GM21576 (cell line): Measurements from ENCODE around the gene IREB2.

ENCODE experiments used
- ATAC-seq: cut with Tn5 transposase; IDR thresholded peaks from one replicate; pipeline ENCODE4 v1.9.1; 2021; ENCODE audit warnings: mild to moderate bottlenecking, moderate library complexity; ENCODE audit not compliant: unreplicated experiment

The IREB2 gene

GRCh38 chr15:78406016-78406585 lies 31.9 kb upstream of the IREB2 start:
- no peak for ATAC-seq

- ATAC-seq = no peak
These were observed 30.2 kb upstream of the IREB2 start for GRCh38 chr15:78407608-78408354.

GRCh38 chr15:78408355-78408640 lies 29.7 kb upstream of the IREB2 start:
- ATAC-seq = no peak

- ATAC-seq = no peak
These were observed 29.1 kb upstream of the IREB2 start for GRCh38 chr15:78408961-78409360.

- no peak for ATAC-seq
These were observed 27.0 kb upstream of the IREB2 start for GRCh38 chr15:78411061-78411460.

GRCh38 chr15:78414621-78415250 lies 23.3 kb upstream of the IREB2 start:
- no peak for ATAC-seq

- ATAC-seq = no peak
These were observed 22.7 kb upstream of the IREB2 start for GRCh38 chr15:78415284-78415683.

- no peak for ATAC-seq
These were observed 20.0 kb upstream of the IREB2 start for GRCh38 chr15:78417754-78418630.

GRCh38 chr15:78418686-78419085 lies 19.3 kb upstream of the IREB2 start:
- ATAC-seq = no peak

- no peak for ATAC-seq
These were observed 18.6 kb upstream of the IREB2 start for GRCh38 chr15:78419367-78419766.

- no peak for ATAC-seq
These were observed 17.8 kb upstream of the IREB2 start for GRCh38 chr15:78420220-78420619.

- ATAC-seq = no peak
These were observed 17.2 kb upstream of the IREB2 start for GRCh38 chr15:78420766-78421165.

GRCh38 chr15:78421238-78421965 lies 16.6 kb upstream of the IREB2 start:
- ATAC-seq = no peak

GRCh38 chr15:78422571-78423340 lies 15.3 kb upstream of the IREB2 start:
- no peak for ATAC-seq

- ATAC-seq = no peak
These were observed 13.3 kb upstream of the IREB2 start for GRCh38 chr15:78424673-78425072.

- no peak for ATAC-seq
These were observed 12.4 kb upstream of the IREB2 start for GRCh38 chr15:78425643-78426042.

GRCh38 chr15:78426300-78426699 lies 11.7 kb upstream of the IREB2 start:
- no peak for ATAC-seq

GRCh38 chr15:78427953-78428352 lies 10.1 kb upstream of the IREB2 start:
- ATAC-seq = no peak

GRCh38 chr15:78429477-78429876 lies 8.5 kb upstream of the IREB2 start:
- ATAC-seq = no peak

GRCh38 chr15:78431955-78432354 lies 6.1 kb upstream of the IREB2 start:
- no peak for ATAC-seq
